Measurements from ENCODE around the gene CBLB.
A peak's percentile ranks its signal among the peaks of the same experiment; 100 is the strongest.
"Not testable (repeated sequence)": the region's sequence is repeated elsewhere in the genome, so short reads cannot be mapped to it uniquely, and the experiment has no call there.

Gene CBLB

DNA sequence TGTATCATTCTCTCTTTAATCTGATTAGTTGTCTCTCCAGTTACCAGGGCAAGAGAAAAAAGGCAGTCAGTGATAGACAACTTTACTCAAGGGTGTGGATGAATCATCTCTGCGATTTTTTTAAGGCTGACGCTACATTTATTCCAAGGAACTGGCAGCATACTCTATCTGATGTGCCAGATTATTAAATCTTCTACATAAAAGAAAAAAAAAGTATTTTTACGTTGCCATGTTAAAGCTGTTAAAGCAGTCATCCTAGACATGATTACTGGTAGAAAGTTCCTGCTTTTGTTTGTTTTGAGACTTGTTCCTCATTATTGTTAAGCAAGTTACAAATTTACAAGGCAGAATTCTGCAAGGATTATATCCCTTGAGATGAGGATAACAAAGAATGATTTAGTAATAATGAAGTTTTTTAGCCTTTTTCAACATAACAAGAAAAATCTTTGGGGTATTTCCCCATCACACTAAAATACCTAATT, 121.7 kb downstream of the CBLB start:
- peak; percentile 18 for FAIRE-seq

DNA sequence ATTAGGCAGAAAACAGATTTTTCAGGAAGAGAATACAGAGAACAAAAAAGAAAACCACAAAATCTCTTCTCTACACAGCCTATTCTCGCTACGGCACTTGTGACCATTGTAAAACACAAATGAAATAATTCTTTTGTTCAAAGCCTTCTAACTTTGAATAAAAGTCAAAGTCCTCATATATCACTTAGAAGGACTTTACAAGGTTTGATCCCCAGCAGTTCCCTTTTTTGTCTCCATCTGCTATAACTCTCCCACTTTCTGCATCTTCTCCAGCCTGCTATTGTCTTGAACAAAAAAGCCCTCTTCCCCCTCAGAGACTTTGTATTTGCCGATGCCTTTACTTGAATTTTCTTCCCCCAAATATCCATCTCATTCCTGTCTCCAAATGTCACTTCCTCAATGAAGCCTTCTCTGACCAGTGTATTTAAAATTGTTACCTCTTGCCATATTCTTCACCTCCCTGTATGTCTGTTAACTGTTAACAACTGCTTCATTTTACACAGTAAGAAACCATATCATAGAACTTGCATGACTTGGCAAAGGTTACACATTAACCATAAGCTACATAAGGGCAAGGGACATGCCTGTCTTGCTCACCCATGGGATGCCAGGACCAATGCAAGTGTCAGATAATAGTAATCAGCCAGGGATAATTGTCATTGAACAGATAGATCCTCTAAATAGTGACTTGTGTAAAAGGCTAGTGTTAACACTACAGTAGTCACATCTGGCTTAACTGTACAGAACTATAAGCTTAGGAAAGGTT, 122.4 kb downstream of the CBLB start:
- FAIRE-seq: no peak

DNA sequence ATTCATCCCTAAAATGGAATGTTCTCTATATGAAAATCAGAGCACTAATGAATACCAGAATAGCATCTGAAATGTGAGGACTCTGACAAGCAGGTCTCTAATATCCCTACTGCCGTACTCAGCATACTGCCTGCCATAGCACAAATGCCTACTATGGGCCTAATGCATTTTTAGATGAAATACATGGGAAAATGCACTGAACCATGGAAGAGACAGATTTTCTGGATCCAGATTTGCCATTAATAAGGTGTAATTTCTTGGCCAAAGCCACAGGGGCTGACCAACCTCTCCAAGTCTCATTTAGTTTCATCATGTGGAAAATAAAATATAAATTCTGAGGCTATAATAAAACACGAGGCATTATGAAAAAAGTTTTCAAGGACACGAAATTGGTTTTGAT, 123.8 kb downstream of the CBLB start:
- no peak for FAIRE-seq

DNA sequence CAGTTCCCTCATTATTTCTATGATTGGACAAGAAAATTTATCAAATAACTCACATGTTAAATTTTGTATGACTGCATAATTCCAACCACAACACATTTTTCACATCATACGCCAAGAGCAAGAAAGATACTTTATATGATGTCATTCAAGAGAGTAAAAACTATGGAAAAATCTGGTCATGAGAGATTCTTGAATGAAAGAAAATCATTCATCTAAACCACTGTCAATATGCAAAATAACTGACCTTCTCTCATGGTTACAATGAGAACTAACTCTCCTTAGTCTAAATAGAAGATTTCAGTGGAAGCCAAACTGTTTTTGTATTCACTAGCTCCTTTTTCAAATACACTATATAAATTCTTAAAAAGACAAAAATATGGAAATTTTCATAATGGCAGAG, 124.6 kb downstream of the CBLB start:
- FAIRE-seq: no peak

DNA sequence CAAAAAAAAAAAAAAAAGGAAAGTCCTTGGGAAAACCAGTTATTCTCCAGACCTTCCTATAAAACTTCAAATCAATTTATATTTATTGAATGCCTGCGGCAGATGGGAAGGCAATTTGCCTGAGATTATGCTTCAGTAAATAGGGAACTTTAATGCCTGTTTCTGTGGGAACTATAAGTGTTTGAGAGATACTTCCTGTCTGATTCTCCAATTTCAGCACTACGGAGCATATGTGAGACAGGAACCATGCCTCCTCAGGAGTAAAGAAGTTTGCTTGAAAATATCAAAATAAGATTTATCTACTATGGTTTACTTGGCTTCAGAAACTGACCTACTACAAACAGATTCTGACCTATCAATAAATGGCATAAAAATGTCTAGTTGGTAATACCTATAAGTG, 135.5 kb downstream of the CBLB start:
- no peak for FAIRE-seq

DNA sequence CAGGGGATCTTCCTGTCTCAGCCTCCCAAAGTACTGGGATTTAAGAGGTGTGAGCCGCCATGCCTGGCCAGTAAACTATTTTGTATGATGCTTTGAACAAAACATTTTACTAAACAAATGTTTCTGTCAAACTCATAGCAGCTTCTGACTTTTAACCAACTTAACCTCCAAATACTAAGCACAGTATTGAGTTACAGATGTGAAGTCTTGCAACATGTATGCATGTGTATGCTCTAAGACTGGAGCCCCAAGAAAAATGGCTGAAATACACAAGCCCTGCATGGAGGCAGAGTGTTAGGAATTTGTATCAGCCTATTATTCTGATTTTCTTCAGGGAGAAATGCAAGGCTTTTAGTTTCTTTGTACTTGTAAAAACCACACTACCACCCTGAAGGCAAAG, 137.1 kb downstream of the CBLB start:
- FAIRE-seq: no peak

DNA sequence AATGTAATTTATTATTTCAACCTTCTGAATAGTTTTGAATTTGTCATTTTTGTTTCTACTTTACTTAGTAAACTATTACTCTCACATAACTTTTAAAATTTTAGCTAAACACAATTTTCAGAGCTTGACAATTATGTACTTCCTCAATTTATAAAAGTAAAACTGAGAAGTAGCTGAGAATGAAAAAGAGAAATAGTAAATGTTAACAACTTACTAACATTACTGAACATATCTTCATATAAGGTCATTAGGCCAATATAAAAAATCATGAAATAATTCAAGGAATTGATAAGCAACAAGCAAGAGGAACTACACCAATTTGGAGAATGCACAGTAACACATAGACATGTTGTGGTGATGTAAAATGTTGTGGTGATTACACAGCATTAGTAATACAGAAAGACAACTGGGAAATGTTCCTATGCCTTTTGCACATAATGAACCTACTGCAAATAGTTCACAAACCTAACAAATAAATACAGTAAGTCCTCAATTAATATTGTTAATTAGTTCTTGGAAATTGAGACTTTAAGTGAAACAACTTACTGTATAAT, 137.9 kb downstream of the CBLB start:
- peak; percentile 36 for FAIRE-seq

DNA sequence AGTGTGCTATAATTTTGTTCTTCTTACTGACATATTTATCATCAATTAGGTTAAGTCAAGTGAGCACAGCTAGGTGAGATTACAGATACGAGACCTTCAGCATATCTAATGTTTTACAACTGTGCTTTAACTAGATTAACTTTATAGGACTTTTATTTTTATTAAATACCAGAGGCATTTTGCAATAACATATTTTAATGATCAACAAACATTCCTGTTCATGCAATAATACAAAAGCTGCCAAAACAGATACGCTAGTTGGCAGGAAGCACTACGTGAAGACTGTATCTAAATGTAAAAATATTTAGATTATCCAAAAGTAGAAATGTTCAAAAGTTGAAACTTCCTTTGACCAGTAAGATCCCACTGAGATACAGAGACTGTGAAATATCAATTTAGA, 139.1 kb downstream of the CBLB start:
- no peak for FAIRE-seq

DNA sequence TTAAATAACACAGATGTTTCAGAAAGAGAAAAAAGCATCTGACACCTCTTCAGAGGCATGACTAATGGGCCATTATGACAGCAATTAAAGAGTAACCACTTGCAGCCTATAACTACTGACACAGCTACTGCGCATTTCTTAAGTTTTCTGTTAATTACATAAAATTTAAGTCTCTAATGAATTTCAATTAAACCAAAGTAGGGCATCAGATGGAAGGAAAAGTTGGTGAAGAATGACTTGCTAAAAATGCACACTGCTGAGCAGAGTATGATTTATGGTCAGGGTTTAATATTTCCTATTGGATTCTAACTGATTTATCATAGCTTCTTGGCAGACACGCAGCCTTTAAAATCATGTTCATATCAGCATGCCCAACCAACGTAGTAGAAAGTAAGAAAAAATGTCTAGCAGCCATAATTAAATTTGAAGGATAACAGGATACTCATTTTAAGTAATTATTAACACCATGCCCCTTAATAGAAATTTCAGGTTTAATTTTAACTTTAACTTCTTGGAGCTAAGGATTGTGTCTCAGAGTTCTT, 140.0 kb downstream of the CBLB start:
- FAIRE-seq: no peak

DNA sequence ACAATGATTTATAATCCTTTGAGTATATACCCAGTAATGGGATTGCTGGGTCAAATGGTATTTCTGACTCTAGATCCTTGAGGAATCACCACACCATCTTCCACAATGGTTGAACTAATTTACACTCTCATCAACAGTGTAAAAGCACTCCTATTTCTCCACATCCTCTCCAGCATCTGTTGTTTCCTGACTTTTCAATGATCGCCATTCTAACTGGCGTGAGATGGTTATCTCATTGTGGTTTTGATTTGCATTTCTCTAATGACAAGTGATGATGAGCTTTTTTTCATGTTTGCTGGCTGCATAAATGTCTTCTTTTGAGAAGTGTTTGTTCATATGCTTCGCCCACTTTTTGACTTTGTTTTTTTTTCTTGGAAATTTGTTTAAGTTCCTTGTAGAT, 141.8 kb downstream of the CBLB start:
- not testable (repeated sequence) for FAIRE-seq

DNA sequence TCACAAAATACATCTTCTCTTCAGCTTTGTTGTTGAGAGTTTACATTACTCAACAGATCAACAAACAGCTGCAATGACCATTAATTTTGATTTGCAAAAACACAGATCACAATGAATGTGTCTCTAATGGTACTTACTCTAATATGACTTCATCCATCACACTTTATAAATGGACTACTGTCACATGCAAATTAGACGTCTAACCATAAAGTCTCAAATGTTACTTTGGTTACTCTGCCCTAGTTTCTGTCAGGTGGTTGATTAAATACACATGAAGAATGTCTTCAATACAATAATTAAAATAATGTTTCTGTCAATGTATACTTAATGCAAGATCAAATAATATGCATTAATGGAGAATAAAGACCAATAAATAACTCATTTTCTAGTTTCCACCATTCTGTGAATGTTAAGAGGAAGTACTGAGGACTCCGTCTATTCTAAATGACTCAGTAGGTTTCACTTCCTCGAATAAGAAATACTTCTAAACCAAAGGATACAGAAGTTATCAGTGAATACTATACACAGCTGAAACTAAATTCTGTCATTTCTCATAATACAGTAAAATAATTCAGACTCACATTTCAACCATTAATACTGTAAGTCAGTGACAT, 145.8 kb downstream of the CBLB start:
- peak; percentile 68 for FAIRE-seq

DNA sequence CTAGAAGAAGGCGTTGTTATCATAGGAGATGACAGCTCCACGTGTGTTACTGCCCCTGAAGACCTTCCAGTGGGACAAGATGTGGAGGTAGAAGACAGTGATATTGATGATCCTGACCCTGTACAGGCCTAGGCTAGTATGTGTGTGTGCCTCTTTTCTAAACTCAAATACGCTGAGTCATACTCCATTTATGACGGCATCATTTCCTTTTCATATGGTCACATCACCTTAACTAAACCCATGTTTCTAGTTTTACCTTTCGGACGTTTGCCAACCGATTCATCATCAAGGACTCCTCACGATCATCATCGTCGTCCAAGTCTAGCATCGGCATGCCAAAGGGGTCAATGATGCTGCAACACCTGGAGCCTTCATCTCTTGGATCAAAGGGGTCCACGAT, 149.0 kb downstream of the CBLB start:
- FAIRE-seq: no peak

DNA sequence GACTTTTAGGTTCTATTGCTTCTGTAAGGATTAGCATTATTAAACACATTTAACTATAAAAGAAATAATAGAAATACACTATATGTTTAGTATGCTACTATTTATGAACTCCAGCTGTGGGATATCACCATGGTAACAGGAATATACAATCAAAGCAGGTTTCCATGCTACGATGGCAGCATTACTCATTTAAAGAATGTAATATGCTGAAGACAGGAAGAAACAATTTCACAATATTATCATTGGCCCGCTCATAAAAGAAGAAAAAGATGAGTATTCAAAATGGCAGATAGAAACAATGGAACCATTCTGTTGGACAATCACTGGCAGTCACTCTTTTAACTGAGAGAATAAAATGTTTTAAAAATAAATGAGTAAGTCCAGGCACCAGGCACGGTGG, 153.4 kb downstream of the CBLB start:
- no peak for FAIRE-seq

DNA sequence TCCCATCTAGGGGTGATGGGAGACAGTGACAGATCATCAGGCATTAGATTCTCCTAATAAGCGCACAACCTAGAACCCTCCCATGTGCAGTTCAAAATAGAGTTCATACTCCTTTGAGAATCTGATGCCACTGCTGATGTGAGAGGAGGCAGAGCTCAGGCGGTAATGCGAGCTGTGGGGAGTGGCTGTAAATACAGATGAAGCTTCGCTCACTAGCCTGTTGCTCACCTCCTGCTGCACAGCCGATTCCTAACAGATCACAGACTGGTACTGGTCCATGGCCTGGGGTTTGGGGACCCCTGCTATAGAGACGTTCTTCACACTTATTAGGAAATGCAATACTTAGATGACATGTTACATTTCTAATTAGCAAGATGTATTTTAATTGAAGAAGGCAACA, 154.4 kb downstream of the CBLB start:
- FAIRE-seq: no peak

DNA sequence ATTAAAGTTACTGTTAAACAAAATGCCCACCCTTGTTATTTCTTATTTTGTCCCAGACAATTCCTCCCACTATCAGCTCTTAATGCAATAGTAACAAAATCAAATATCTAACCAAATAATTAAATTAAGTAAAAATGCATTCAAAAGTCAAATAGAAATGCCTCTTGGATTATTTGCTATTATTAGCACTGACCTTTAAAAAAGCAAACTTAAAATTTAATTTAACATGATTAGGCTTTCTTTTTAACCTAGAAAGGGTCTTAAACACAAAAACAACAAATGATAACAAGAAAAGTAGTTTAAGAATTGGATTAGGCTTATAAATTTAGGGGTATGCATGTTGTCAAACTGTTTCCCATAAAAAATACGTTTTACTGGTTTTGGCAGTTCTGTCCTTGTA, 159.8 kb downstream of the CBLB start:
- peak; percentile 24 for FAIRE-seq

DNA sequence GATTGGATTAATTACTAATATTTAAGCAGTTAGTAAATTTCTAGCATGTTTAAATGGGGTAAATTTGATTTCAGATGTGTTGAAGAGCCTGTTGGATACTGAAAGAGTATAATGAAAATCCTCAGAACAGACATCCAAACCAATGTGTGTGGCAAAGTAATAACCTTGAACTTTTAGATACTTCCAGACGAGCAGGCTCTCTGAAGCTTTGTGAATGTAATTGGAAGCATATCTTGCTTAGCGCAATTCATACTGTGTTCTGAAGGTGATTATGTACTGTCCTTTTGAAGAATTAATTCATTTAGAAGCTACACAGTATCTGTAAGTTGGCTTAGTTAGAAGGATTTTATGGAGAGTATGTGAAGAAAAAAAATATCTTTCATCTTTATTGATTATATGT, 161.8 kb downstream of the CBLB start:
- FAIRE-seq: no peak

DNA sequence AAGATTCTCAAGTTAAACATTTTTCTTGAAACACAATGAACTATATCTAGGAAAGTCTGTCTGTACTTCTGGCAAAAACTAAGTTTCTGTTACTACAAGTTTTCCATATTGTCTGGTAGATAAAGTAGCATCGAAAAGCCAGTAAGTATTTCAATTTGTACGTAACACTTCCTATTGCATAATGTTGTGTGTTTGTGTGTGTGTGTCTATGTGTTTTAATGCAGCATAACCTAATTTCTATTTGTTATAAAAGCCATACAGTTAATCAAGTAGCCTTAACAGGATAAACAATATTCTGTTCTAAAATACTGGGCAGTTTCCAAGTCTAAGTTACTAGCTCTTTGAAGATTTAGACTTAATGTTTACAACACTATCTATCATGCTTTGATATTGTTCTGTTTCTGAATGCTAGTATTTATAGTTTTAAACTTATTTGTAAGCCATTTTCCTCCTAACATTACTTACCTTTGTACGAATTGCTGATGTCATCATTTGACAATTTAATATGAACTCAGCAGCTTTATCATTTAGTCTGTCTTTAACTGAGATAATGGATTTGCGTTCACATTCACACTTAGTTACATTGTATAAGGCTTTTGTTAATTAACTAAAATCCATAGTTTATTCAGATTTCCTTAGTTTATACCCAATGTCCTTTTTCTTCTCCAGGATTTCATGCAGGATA, 163.9 kb downstream of the CBLB start:
- no peak for FAIRE-seq

DNA sequence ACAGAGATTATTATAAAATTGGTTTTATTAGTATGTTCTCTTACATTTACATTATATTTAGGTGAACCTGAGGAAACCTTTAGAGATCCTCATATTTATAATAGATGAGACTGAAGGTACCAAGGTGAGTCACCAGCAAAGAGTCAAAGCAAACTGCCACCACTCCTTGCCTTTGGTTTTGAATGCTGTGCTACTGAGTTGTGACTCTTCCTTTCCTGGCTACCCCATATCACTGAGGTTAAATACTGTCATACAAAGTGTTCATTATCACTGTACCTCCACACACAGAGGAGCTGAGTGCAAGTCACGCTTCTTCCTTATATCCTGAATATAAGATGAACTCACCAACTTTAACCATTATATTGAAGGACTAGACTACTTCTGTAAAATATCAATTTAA, 168.2 kb downstream of the CBLB start:
- FAIRE-seq: no peak

DNA sequence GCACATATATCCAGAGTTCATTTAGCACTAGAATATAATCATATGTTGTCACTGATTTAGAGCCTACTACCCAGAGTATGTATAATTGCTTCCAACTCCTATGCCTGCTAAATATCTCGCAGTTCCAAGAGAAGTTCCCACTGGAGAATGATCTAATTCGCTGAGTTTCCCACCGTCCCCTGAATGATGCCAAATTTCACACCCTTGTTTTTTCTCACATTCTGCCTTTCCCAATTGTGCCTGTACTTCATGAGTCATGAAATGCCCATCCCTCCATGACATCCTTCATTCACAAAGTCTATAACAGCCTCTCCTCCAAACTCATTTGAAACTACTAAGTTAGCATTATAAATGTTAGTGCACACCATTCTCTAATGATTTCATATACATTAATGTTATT, 177.2 kb downstream of the CBLB start:
- FAIRE-seq: no peak

DNA sequence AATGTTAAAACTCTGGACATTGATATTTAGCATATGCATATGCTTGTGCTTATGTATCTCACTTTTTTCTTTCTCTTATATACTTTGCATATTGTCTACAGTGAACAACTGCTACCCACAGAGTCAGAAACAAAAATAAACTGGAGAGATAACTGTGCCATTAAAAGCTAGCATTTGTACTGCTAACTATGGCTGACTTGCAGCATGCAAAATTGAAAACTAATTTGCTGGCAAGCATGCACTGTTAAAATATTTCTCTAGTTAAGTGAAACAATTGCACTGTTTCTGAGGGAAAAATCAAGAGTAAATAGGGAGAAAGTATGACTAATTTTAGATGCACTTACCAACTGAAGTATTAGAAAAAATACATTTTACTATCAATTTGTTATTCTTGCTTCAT, 177.8 kb downstream of the CBLB start:
- no peak for FAIRE-seq

DNA sequence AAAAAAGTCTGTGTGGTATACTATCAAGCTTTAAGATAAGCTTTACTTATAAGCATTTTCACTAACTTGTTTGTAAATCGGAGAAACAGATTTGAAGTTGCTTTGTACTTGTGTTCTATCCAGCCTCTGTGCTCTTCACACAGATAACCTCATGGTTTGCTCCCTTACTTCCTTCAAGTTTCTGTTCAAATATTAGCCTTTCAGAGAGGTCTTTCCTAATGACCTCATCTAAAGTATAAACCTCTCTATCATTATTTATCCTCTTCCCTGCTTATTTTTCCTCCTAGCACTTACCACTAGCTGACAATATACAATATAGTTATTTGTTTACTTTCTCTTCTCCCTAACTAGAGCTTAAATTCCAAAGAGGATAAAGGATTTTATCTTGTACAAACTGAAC, 180.0 kb downstream of the CBLB start:
- no peak for FAIRE-seq

DNA sequence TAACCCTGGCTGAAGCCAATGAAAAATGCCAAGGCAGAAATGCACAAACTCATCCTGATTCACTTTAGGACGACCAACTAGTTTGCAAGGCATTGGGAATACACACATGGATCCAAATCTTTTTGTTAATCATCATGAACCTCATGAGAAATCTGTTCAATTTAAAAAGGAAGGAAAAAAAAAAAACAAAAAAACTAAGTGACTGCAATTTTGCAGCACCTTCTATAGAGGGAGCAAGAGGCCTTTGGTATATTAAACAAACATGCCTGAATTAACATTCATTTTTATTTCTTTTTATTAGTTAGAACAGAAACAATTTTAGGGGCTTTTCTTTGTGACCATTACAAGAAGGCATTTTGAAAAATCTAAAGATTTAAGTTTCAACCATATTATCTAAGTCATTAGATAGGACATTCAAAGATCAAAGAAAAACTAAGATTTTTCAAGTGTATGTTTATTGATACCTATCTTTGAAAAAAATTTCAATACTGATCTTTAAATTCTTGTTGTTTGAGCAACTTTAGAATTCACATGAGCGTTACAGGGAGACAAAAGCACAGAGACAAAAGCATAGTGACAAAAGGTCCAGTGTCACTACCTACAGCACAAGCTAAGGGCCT, 182.4 kb downstream of the CBLB start:
- peak; percentile 66 for FAIRE-seq

DNA sequence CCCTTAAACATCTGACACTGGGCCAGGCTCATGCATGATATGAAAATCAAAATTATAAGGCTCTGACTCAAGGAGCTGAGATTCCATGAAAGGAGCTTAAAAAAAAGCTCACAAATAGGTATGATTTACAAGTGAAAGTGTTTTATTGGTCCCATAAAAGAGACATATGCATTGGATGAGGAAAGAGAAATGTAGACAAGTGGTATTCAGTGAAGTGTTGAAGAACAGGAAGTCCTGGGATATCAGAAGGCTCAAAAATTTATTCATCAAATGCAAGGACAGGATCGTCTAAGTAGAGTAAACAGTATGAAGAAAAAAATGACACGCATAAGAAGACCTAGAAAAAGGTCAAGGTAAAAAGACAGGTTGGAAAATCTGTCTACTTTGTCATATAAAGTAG, 188.9 kb downstream of the CBLB start:
- no peak for FAIRE-seq

All from colon (tissue), 2 donors.